Cardiac fibroblast (primary cell): Measurements from ENCODE around the gene ISOC1.

Experiments
- DNase-seq, 2 donors: peaks; one replicate each; pipeline versions ENCODE4 v3.0.0 to v3.0.0-alpha.2; 2010; ENCODE audit warnings: low read depth in 2 of 2
- H3K4me3 ChIP-seq, 2 donors: replicated peaks in 1 of 2; 1 replicate in 1 of 2; 2 replicates in 1 of 2; pipeline ENCODE4 v1.5.1; 2011; ENCODE audit warnings: low read depth in 2 of 2, low read length in 2 of 2, mild to moderate bottlenecking in 2 of 2, moderate library complexity in 1 of 2
- TF ChIP-seq, protein P1 (sequence below): IDR thresholded peaks from one replicate; pipeline ENCODE4 v1.5.1; 2011; ENCODE audit warnings: low read depth, mild to moderate bottlenecking, low read length, inconsistent platforms

The ISOC1 gene

DNA sequence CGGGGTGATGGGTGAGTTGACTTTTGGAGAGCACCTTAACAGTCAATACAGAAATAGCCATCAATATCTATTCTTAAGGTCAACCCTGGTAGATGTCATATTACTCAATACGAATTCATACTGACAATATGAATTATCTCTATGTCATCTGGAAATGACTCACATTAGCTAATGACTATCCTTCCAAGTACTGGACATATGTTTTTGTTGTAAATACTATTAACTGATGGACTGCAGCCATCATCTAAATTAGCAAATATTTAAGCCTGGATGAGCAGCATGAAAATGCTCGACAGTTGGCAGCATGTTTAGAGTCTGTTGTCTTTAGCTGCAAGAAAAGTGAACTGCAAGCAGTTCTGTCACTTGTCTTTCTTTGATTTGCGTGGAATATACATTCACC lies 19.6 kb upstream of the ISOC1 start:
- no peak overlapping the region for H3K4me3 ChIP-seq
- TF ChIP-seq, protein P1, sequence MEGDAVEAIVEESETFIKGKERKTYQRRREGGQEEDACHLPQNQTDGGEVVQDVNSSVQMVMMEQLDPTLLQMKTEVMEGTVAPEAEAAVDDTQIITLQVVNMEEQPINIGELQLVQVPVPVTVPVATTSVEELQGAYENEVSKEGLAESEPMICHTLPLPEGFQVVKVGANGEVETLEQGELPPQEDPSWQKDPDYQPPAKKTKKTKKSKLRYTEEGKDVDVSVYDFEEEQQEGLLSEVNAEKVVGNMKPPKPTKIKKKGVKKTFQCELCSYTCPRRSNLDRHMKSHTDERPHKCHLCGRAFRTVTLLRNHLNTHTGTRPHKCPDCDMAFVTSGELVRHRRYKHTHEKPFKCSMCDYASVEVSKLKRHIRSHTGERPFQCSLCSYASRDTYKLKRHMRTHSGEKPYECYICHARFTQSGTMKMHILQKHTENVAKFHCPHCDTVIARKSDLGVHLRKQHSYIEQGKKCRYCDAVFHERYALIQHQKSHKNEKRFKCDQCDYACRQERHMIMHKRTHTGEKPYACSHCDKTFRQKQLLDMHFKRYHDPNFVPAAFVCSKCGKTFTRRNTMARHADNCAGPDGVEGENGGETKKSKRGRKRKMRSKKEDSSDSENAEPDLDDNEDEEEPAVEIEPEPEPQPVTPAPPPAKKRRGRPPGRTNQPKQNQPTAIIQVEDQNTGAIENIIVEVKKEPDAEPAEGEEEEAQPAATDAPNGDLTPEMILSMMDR, result no peak
- DNase-seq, result peak in 1 of 2 donors; percentile 18

DNA sequence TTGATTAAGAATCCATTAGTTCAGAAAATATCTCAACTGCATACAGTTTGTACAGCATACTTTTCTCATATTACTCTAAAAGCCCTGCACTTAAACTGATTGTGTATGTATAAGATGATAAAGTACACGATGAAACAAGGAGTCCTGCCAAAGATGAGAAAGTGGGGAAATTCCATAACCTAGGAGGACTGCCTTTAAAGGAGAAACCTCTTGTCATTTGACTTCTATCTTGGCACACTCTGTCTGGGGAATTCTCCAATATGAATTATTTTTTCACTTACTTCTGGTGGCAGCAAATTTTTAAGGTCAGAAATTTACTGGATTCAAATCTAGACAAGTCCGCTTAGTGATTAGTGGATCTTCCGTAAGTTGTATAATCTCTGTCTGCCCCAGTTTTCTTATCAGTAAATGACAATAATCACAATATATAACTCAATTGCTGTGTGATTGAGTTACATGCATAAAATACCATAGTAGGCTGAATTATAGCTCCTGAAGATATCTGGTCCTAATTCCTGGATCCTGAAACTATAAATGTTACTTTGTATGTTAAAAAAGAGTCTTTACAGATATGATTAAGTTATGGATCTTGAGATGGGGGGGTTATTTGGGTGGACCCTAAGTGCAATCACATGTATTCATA lies 17.0 kb upstream of the ISOC1 start:
- TF ChIP-seq, protein P1, result no peak
- H3K4me3 ChIP-seq, result no peak overlapping the region
- DNase-seq, result peak in 1 of 2 donors; percentile 15

DNA sequence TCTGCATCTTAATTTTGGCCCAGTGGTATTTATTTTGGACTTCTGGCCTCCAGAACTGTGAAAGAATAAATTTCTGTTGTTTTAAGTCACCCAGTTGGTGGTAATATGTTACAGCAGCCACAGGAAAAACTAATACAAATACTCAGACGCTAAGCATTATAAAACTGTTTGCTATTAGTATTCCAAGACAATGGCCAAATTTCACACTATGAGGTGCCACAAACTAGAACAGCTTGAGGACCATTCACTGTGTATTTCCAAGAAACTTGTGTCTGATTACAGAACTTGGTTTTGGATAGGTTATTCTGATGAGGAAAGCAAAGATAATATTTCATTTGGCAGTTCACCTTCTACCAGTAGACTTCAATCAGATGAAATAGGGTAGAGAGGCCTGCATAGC lies 16.3 kb upstream of the ISOC1 start:
- no peak for DNase-seq
- TF ChIP-seq, protein P1, result no peak
- no peak overlapping the region for H3K4me3 ChIP-seq

DNA sequence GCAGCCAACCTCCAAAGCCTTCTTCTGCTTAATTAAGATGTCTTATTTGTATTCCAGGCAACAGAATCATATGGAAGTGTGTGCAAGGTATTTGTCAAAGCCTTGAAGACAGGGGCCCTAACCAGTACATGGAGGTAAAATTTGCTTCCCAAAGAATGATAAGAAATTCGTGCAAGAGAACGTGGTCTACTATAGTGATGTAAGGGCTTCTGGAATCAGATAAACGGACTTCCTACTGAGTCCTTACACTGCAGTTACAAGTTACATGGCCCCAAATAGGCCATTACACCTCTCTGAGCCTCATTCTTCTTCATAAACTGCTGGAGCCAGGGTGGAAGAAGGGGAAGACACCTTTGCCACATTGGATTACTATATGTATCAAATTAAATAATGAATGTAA lies 15.9 kb upstream of the ISOC1 start:
- TF ChIP-seq, protein P1, result no peak
- no peak for DNase-seq
- no peak overlapping the region for H3K4me3 ChIP-seq

DNA sequence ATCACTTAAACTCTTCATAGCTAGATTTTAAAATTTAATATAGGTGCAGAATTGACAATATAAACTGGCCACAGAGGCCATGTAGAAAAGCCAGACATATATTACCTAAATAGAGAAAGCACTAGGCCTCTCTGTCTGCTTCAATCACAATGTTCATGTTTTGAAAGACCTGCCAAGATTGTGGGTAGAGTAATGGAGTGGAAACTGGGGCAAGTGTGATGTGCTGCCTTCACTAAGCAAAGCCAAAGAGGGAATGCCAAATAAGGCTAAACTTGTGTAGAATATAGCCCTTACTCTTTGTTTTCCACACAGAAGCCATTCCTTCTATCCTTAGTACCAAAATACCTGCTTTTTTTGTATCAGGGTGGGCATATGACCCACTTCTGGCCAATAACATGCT lies 15.1 kb upstream of the ISOC1 start:
- no peak overlapping the region for H3K4me3 ChIP-seq
- no peak for DNase-seq
- TF ChIP-seq, protein P1, result no peak

DNA sequence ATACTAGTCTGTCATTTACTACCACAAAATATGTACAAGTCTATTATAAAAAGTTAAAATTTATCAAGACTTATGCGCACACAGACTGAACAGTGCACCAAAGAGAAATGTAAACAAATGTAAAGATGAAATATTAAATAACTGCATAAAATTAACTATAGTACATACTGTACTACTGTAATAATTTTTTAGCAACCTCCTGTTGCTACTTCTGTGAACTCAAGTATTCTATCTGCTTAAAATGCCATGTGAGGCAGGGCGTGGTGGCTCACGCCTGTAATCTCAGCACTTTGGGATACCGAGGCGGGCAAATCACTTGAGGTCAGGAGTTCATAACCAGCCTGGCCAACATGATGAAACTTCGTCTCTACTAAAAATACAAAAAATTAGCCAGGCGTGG lies 13.8 kb upstream of the ISOC1 start:
- no peak for DNase-seq
- H3K4me3 ChIP-seq, result no peak overlapping the region
- TF ChIP-seq, protein P1, result no peak
